AG09319 (cell line): Measurements from ENCODE around the gene MRPL43.
"Not testable (repeated sequence)": the region's sequence is repeated elsewhere in the genome, so short reads cannot be mapped to it uniquely, and the experiment has no call there.

Source experiments
- DNase-seq: peaks from one replicate; pipeline ENCODE4 v3.0.0-alpha.2; 2010; ENCODE audit warnings: low read depth; ENCODE audit errors: extremely low read depth
- TF ChIP-seq, protein P1 (sequence below): IDR thresholded peaks from 2 replicates; pipeline ENCODE4 v1.5.1; 2011; ENCODE audit warnings: low read depth, mild to moderate bottlenecking, inconsistent platforms, low read length, moderate library complexity

Gene MRPL43

GRCh38 chr10:100986952-100987684, at the start of gene MRPL43, which contains the start of gene TWNK:
MRPL43 (minus strand) TSS chr10:100987497; CDS start chr10:100987443, 54 bp downstream.
TWNK (plus strand) TSS chr10:100987543; CDS start chr10:100988211, 668 bp downstream.
- DNase-seq = no peak
- TF ChIP-seq, protein P1, sequence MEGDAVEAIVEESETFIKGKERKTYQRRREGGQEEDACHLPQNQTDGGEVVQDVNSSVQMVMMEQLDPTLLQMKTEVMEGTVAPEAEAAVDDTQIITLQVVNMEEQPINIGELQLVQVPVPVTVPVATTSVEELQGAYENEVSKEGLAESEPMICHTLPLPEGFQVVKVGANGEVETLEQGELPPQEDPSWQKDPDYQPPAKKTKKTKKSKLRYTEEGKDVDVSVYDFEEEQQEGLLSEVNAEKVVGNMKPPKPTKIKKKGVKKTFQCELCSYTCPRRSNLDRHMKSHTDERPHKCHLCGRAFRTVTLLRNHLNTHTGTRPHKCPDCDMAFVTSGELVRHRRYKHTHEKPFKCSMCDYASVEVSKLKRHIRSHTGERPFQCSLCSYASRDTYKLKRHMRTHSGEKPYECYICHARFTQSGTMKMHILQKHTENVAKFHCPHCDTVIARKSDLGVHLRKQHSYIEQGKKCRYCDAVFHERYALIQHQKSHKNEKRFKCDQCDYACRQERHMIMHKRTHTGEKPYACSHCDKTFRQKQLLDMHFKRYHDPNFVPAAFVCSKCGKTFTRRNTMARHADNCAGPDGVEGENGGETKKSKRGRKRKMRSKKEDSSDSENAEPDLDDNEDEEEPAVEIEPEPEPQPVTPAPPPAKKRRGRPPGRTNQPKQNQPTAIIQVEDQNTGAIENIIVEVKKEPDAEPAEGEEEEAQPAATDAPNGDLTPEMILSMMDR = no peak

DNA sequence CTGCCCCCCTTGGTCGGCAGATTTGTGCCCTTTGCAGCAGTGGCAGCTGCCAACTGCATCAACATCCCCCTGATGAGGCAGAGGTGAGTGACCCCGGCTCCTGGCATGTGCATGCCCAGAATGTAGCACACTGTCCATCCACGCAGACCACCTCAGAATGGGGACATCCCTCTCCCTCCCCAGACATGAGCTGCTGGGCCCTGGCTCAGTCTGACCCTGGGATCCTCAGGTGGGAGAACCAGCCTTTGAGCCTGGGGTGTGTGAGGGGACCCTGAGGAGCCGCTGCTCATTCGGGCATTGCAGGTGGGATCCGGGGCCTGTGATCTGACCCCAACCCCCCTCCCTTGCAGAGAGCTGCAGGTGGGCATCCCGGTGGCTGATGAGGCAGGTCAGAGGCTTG, 49.4 kb upstream of the MRPL43 start:
- DNase-seq = no peak
- TF ChIP-seq, protein P1 = no peak

GRCh38 chr10:101035916-101036702, 48.8 kb upstream of the MRPL43 start:
- TF ChIP-seq, protein P1 = no peak
- DNase-seq = no peak

GRCh38 chr10:101035314-101035713, 48.0 kb upstream of the MRPL43 start:
- TF ChIP-seq, protein P1 = no peak
- DNase-seq = no peak

- not testable (repeated sequence) for DNase-seq
Measured at GRCh38 chr10:101034404-101034803, 47.1 kb upstream of the MRPL43 start.

DNA sequence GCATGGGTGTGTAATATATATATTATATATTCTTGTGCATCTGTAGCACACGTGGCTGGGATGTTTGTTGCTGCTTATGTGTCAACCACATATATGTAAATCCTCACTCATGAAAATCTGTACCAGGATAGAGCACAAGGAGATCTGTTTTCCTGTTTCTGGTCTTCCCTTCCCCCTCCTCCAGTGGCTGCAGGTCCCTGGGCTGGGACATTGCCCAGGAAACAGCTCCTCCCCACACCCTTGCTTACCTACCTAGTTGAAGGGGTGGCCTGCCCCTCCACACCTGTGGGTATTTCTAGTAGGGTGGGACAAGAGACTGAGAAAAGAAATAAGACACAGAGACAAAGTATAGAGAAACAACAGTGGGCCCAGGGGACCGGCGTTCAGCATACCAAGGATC, 46.0 kb upstream of the MRPL43 start:
- DNase-seq = no peak
- TF ChIP-seq, protein P1 = no peak

GRCh38 chr10:101032637-101033224, 45.4 kb upstream of the MRPL43 start:
- TF ChIP-seq, protein P1 = no peak
- DNase-seq = peak; percentile 57
